SU-DHL-6 (cell line): ENCODE measurements around the gene ITPR2.
"Not testable (repeated sequence)": the region's sequence is repeated elsewhere in the genome, so short reads cannot be mapped to it uniquely, and the experiment has no call there.

ENCODE experiments used
- H2AFZ ChIP-seq: fragments of 200-600 bp; sonication (generic); 2 replicates; pipeline ENCODE4 v1.6.1; 2014; ENCODE audit warnings: low read depth, mild to moderate bottlenecking, moderate library complexity, mixed read lengths, antibody characterized with exemption, low read length; ENCODE audit not compliant: severe bottlenecking
- H3F3A ChIP-seq: fragments of 200-600 bp; shearing (Covaris generic); 2 replicates; pipeline ENCODE4 v1.6.0; 2016; ENCODE audit warnings: antibody characterized with exemption, mild to moderate bottlenecking; ENCODE audit not compliant: insufficient read depth
- H3K27ac ChIP-seq: fragments of 200-600 bp; sonication (generic); 2 replicates; pipeline ENCODE4 v1.5.1; 2016; ENCODE audit warnings: low read depth, mild to moderate bottlenecking, low read length, moderate library complexity, mixed read lengths
- H3K27me3 ChIP-seq: fragments of 200-600 bp; sonication (generic), shearing (Covaris generic); 2 replicates; pipeline ENCODE4 v1.6.0; 2014; ENCODE audit warnings: mild to moderate bottlenecking, low read length
- H3K36me3 ChIP-seq: fragments of 200-600 bp; sonication (generic); 2 replicates; pipeline ENCODE4 v1.6.1; 2014; ENCODE audit warnings: mild to moderate bottlenecking, low read length, mixed read lengths
- H3K4me2 ChIP-seq: fragments of 300-600, 200-600 bp; shearing (Covaris generic), sonication (generic); 2 replicates; pipeline ENCODE4 v1.6.0; 2014; ENCODE audit warnings: low read length, low read depth, mild to moderate bottlenecking; ENCODE audit not compliant: poor library complexity, severe bottlenecking
- H3K4me3 ChIP-seq: fragments of 200-600 bp; sonication (generic); 2 replicates; pipeline ENCODE4 v1.5.1; 2014; ENCODE audit warnings: antibody characterized with exemption, low read length, mild to moderate bottlenecking, mixed read lengths; ENCODE audit not compliant: insufficient read depth, poor library complexity, severe bottlenecking
- H3K79me2 ChIP-seq: fragments of 200-600 bp; sonication (generic); 2 replicates; pipeline ENCODE4 v1.6.1; 2014; ENCODE audit warnings: mild to moderate bottlenecking, low read length, moderate library complexity; ENCODE audit not compliant: insufficient read depth
- H3K9ac ChIP-seq: fragments of 200-600 bp; sonication (generic); 2 replicates; pipeline ENCODE4 v1.7.0; 2014; ENCODE audit warnings: mild to moderate bottlenecking, low read length
- H3K9me2 ChIP-seq: fragments of 200-600 bp; sonication (generic); replicated peaks from 2 replicates; pipeline ENCODE4 v1.6.1; 2014; ENCODE audit warnings: low read length; ENCODE audit not compliant: insufficient read depth
- H3K9me3 ChIP-seq: fragments of 200-600 bp; sonication (generic); 2 replicates; pipeline ENCODE4 v1.6.1; 2014; ENCODE audit warnings: low read length, mixed read lengths; ENCODE audit not compliant: insufficient read depth
- H4K20me1 ChIP-seq: fragments of 200-600 bp; sonication (generic); 2 replicates; pipeline ENCODE4 v1.6.1; 2014; ENCODE audit warnings: low read depth, mild to moderate bottlenecking, antibody characterized with exemption, low read length, moderate library complexity, mixed read lengths
- CTCF ChIP-seq: fragments of 200-600 bp; sonication (generic); IDR thresholded peaks from one replicate; pipeline ENCODE4 v1.5.1; 2017; ENCODE audit warnings: antibody characterized with exemption, mild to moderate bottlenecking, low read length, moderate library complexity; ENCODE audit not compliant: insufficient read depth, poor library complexity, severe bottlenecking
- EZH2phosphoT487 ChIP-seq: fragments of 200-600 bp; sonication (generic), shearing (Covaris generic); conservative IDR thresholded peaks from 2 replicates; pipeline ENCODE4 v1.6.1; 2018; ENCODE audit warnings: mild to moderate bottlenecking, antibody characterized with exemption, low read length, moderate library complexity, mixed read lengths

The ITPR2 gene

GRCh38 chr12:26680727-26681455, 152.1 kb downstream of the ITPR2 start:
- no peaks in the 10 kb centered on the region for H3K27me3 ChIP-seq
- no peaks in the 10 kb centered on the region for H3K9me2 ChIP-seq
- no peak overlapping the region for H3K9ac ChIP-seq
- H3K79me2 ChIP-seq = no peaks in the 10 kb centered on the region
- TF ChIP-seq EZH2phosphoT487 = no peak
- TF ChIP-seq CTCF = no peak
- no peaks in the 10 kb centered on the region for H4K20me1 ChIP-seq
- no peaks in the 10 kb centered on the region for H3F3A ChIP-seq
- 0 out of 2 replicates have a peak, but pooled peaks cover 7% of the 10 kb centered on the region for H3K36me3 ChIP-seq
- H3K4me3 ChIP-seq = no peak overlapping the region
- no peak overlapping the region for H3K27ac ChIP-seq
- H3K9me3 ChIP-seq = no peaks in the 10 kb centered on the region
- no peak overlapping the region for H3K4me2 ChIP-seq
- no peak overlapping the region for H2AFZ ChIP-seq

- no peak for TF ChIP-seq CTCF
- TF ChIP-seq EZH2phosphoT487 = no peak
- H3F3A ChIP-seq = no peaks in the 10 kb centered on the region
- H2AFZ ChIP-seq = no peak overlapping the region
- no peak overlapping the region for H3K27ac ChIP-seq
- no peak overlapping the region for H3K9ac ChIP-seq
- no peak overlapping the region for H3K4me3 ChIP-seq
- H3K9me3 ChIP-seq = no peaks in the 10 kb centered on the region
- H3K27me3 ChIP-seq = no peaks in the 10 kb centered on the region
- H3K79me2 ChIP-seq = no peaks in the 10 kb centered on the region
- no peak overlapping the region for H3K4me2 ChIP-seq
- no peaks in the 10 kb centered on the region for H4K20me1 ChIP-seq
- no peaks in the 10 kb centered on the region for H3K9me2 ChIP-seq
- 0 out of 2 replicates have a peak, but pooled peaks cover 5% of the 10 kb centered on the region for H3K36me3 ChIP-seq
Observed at GRCh38 chr12:26678697-26679660, 154.0 kb downstream of the ITPR2 start.

GRCh38 chr12:26671487-26671886, 161.5 kb downstream of the ITPR2 start:
- not testable (repeated sequence) for H4K20me1 ChIP-seq, H3K4me2 ChIP-seq, H3K4me3 ChIP-seq, H3K27me3 ChIP-seq, H3F3A ChIP-seq, H3K9ac ChIP-seq, H3K9me3 ChIP-seq, H3K9me2 ChIP-seq, H3K36me3 ChIP-seq, H3K79me2 ChIP-seq, H3K27ac ChIP-seq, H2AFZ ChIP-seq
